Stimulated activated memory B cell treated with anti-CD40 and anti-IgM and Interleukin-4, amounts not matched to agents 10 μg/mL and 1 μg/mL and 100 μg/mL, for 72 hours (primary cell): ENCODE measurements around the gene VWA7.
"Not testable (repeated sequence)": the region's sequence is repeated elsewhere in the genome, so short reads cannot be mapped to it uniquely, and the experiment has no call there.

Experiments
- ATAC-seq: fragments of 150-1000 bp; cut with Tn5 transposase; 2 replicates; pipeline ENCODE4 v1.10.0; 2021
- H3K27ac Mint-ChIP-seq: one replicate; pipeline ENCODE4 v1.8.0; 2022; ENCODE audit warnings: mild to moderate bottlenecking, mixed read lengths
- H3K27me3 Mint-ChIP-seq: one replicate; pipeline ENCODE4 v1.8.0; 2022; ENCODE audit warnings: mixed read lengths
- H3K36me3 Mint-ChIP-seq: one replicate; pipeline ENCODE4 v1.8.0; 2022; ENCODE audit warnings: mixed read lengths
- H3K4me1 Mint-ChIP-seq: one replicate; pipeline ENCODE4 v1.8.0; 2022; ENCODE audit warnings: mixed read lengths
- H3K4me3 Mint-ChIP-seq: one replicate; pipeline ENCODE4 v1.8.0; 2022; ENCODE audit warnings: mild to moderate bottlenecking, moderate library complexity, mixed read lengths
- H3K9me3 Mint-ChIP-seq: one replicate; pipeline ENCODE4 v1.8.0; 2022; ENCODE audit warnings: mixed read lengths

The VWA7 gene, protein sequence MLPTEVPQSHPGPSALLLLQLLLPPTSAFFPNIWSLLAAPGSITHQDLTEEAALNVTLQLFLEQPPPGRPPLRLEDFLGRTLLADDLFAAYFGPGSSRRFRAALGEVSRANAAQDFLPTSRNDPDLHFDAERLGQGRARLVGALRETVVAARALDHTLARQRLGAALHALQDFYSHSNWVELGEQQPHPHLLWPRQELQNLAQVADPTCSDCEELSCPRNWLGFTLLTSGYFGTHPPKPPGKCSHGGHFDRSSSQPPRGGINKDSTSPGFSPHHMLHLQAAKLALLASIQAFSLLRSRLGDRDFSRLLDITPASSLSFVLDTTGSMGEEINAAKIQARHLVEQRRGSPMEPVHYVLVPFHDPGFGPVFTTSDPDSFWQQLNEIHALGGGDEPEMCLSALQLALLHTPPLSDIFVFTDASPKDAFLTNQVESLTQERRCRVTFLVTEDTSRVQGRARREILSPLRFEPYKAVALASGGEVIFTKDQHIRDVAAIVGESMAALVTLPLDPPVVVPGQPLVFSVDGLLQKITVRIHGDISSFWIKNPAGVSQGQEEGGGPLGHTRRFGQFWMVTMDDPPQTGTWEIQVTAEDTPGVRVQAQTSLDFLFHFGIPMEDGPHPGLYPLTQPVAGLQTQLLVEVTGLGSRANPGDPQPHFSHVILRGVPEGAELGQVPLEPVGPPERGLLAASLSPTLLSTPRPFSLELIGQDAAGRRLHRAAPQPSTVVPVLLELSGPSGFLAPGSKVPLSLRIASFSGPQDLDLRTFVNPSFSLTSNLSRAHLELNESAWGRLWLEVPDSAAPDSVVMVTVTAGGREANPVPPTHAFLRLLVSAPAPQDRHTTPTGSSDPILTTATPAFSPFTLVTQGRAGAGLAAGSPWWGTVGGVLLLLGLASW

DNA sequence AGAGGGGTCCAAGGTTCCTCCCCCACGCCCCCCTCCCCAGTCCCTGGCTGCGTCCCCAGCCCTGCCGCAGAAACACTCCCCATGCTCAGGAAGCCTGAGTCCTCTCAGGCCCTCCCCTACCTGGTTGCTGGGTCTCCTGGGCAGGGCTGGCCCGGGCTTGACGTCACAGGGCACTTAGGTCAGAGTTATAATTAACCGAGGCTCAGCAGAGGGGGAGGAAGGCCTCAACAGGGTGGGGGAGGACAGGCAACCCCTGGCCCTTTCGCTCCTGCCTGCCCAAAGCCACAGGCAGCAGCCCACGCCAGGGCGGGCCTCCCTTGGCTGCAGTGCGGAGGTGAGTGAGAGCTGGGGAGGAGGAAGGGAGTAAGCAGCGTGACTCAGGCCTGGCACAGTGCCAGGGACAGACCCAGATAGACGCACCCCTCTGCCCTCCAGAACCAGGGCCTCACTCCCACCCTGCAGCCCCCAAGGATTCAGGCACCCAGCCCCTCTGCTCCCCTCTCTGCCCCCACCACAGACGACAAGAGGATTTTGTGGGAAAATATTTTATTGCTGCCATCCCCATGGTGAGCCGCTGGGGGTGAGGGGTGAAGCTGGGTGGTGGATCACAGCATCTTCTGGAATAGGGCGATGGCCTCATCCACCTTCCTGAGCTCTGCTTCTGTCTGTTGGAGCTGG lies at the start of gene VWA7:
Gene VWA7 (minus strand): TSS at position 340 of the 678 bp plus-strand sequence. CDS start 549 bp downstream, outside the sequence.
- Mint-ChIP-seq H3K27me3 (no peaks in the 10 kb centered on the region), H3K4me1 (peaks cover 40% of the 10 kb centered on the region), H3K9me3 (no peaks in the 10 kb centered on the region), H3K27ac (peak within 1 kb of the TSS; percentile 90), H3K36me3 (peaks cover 28% of the 10 kb centered on the region), H3K4me3 (peak within 1 kb of the TSS; percentile 51)
- peak; percentile 92 for ATAC-seq

DNA sequence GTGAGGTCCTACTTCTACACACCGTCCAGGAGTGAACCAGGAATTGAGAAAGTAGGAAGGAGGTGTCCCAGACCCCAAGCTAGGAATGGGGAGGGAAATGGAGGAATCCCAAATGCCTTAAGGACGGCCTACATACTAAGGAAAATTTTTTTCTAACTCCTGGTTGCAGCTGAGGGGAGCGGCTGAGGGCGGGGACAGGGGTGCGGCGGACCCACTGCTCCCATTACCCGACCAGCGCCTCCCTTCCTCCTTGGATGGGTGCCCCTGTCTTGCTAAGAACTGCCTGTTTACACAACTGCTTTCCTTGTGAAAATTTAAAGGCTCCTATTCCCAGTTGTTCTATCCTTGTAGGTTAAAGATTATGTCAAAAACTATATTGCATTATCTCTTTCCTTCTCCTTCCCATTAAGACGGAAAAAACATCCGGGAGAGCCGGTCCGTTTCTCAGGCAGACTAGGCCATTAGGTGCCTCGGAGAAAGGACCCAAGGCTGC lies 49.7 kb upstream of the VWA7 start:
- H3K27me3 Mint-ChIP-seq = no peaks in the 10 kb centered on the region
- peak overlapping the region; percentile 93 for H3K27ac Mint-ChIP-seq
- peak overlapping the region; percentile 78 for H3K4me3 Mint-ChIP-seq
- no peaks in the 10 kb centered on the region for H3K9me3 Mint-ChIP-seq
- peaks cover 53% of the 10 kb centered on the region for H3K4me1 Mint-ChIP-seq
- ATAC-seq = peak; percentile 37
- no peaks in the 10 kb centered on the region for H3K36me3 Mint-ChIP-seq

DNA sequence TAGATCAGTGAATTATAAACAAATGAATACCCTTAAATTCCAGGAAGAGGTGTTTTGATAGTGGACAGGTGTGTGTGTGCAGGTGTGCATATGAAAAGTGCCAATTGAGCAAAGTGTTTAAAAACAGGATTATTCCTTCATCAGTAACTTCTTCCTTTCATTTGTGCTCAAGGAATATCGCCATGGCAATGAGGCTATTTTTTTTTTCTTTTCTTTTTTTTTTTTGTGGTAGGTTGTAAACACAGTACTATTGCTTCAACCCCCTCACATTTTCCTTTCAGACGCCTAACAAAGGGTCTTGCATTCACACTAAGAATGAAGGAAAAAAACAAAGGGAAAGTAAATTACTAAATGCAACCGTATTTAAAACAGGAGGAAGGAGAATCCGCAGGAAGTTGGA lies 48.4 kb upstream of the VWA7 start:
- H3K4me3 Mint-ChIP-seq = peak overlapping the region; percentile 12
- no peaks in the 10 kb centered on the region for H3K9me3 Mint-ChIP-seq
- ATAC-seq = no peak
- peaks cover 56% of the 10 kb centered on the region for H3K4me1 Mint-ChIP-seq
- no peaks in the 10 kb centered on the region for H3K36me3 Mint-ChIP-seq
- no peaks in the 10 kb centered on the region for H3K27me3 Mint-ChIP-seq
- H3K27ac Mint-ChIP-seq = peak overlapping the region; percentile 93

DNA sequence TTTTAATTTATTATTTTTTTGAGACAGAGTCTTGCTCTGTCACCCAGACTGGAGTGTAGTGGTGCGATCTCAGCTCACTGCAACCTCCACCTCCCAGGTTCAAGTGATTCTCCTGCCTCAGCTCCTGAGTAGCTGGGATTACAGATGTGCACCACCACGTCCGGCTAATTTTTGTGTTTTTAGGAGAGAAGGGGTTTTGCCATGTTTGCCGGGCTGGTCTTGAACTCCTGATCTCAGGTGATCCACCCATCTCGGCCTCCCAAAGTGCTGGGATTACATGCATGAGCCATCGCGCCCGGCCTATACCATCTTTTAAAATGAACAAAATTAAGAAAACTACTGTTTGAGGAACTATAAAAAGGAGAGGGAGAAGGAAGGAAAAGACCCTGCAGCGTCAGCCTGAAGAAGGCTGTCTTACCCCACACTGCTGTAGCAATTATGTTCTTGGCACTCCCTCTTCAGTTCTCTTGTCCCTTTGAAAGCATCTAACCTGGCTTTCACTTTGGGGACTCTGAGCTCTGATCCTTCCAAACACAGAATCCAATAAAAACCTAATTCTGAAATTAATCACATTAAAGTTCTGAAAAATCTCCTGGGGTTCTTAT lies 46.6 kb upstream of the VWA7 start:
- peak overlapping the region; percentile 46 for H3K4me3 Mint-ChIP-seq
- not testable (repeated sequence) for ATAC-seq, H3K27me3 Mint-ChIP-seq, H3K9me3 Mint-ChIP-seq, H3K36me3 Mint-ChIP-seq
- H3K27ac Mint-ChIP-seq = peak overlapping the region; percentile 93
- peaks cover 46% of the 10 kb centered on the region for H3K4me1 Mint-ChIP-seq

DNA sequence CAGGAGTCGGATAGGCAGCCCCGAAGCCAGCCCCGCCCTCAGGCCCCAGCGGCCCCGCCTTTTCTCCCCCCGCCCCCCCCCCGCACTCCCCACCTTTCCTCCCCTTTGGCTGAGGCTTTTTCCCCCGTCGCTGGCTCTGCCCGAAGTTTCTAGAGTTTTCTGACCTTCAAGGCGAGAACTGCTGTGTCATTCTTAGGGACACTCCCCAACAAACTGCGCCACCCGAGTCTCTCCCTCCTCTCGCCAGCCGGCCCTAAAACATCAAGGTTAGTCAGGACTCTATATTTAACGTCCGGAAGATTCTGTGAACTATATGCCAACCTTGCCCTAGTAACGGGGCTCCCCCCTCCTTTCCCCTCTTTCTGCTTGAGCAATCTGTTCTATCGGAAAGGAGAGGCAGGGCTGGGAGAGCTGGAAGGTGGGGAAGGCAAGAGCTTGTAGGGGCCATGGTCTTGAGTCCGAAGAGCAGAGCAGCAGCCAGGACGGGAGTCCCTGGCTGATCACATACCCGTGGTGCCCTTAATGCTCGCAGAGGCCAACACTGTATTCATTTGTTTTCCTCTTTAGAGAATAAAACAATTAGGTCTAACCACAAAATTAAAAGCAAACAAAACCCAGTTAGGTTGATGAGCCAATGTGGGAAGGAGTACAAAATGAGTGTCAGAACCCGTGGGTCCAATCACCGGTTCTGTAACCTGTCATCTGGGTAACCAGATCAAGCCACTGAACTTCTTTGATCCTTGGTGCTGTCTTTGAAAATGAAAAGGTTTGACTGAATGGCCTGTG lies 45.1 kb upstream of the VWA7 start:
- no peaks in the 10 kb centered on the region for H3K27me3 Mint-ChIP-seq
- H3K36me3 Mint-ChIP-seq = no peaks in the 10 kb centered on the region
- peak; percentile 76 for ATAC-seq
- H3K4me1 Mint-ChIP-seq = peaks cover 58% of the 10 kb centered on the region
- H3K4me3 Mint-ChIP-seq = peak overlapping the region; percentile 95
- no peaks in the 10 kb centered on the region for H3K9me3 Mint-ChIP-seq
- H3K27ac Mint-ChIP-seq = peak overlapping the region; percentile 93

DNA sequence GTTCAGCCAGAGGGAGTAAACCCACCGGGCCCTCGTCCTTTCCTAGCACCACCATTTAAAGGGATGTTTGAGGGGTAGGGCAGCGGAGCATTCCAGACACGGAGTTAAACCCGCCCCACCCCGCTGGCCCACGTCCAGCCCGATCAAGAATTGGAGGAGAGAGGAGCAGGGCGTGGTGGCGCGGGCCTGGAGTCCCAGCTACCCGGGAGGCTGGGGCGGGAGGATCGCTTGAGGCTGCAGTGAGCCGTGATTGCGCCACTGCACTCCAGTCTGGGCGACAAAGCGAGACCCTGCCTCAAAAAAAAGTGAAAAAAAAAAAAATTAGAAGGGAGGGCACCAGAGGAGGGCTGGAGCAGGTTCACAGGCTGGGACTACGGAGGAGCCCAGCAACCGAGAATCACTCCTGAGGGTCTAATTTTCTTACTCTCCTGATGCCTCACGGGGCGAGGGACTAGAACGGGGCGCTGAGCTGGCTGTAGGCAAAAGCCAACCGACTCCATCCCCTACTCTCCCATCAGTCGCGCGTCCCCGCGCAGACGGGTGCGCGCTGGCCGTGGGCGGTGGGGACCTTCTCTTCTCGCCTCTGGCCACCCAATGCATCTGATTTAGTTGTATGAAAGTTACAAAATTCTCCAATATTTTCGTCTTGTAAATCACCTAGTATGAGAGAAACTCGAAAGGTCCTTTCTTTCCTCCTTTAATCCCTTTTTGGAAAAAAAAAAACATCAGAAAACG lies 44.3 kb upstream of the VWA7 start:
- H3K27me3 Mint-ChIP-seq = no peaks in the 10 kb centered on the region
- peak; percentile 79 for ATAC-seq
- H3K4me1 Mint-ChIP-seq = peaks cover 60% of the 10 kb centered on the region
- H3K36me3 Mint-ChIP-seq = no peaks in the 10 kb centered on the region
- no peaks in the 10 kb centered on the region for H3K9me3 Mint-ChIP-seq
- peak overlapping the region; percentile 95 for H3K4me3 Mint-ChIP-seq
- H3K27ac Mint-ChIP-seq = peak overlapping the region; percentile 93

DNA sequence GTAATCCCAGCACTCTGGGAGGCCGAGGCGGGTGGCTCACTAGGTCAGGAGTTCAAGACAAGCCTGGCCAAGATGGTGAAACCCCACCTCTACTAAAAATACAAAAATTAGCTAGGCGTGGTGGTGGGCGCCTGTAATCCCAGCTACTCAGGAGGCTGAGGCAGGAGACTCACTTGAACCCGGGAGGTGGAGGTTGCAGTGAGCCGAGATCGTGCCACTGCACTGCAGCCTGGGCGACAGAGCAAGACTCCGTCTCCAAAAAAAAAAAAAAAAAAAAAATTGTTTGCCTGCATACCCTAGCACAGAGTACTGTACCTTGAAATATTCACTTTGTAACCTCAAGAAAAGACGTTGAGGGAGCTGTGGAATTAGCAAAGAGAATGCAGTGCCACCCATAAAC lies 43.3 kb upstream of the VWA7 start:
- peak overlapping the region; percentile 93 for H3K27ac Mint-ChIP-seq

DNA sequence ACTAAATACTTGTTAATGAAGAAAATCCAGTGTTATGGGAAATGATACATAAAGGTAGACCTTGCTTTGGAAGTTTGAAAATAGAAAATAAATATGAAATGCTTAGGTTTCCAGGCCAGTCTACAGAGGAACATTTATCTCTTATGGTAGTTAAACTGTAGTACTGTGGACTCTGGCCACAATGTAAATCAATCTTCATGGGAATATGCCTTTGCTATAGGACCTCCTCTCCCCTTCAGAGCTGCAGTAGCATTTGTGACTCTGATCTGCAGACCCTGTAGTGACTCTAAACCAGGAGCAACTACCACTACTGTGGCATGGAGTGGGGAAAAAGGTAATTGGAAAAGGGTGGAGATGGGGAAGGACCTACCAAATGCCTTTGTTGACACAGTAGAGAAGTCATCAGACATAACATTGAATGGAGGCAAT lies 42.8 kb upstream of the VWA7 start:
- Mint-ChIP-seq H3K36me3 (no peaks in the 10 kb centered on the region), H3K27me3 (no peaks in the 10 kb centered on the region), H3K4me1 (peaks cover 45% of the 10 kb centered on the region), H3K4me3 (no peak overlapping the region), H3K27ac (no peak overlapping the region), H3K9me3 (no peaks in the 10 kb centered on the region)
- ATAC-seq = no peak

More for the DNA sequence above, 43.3 kb upstream of the VWA7 start:
- not testable (repeated sequence) for H3K9me3 Mint-ChIP-seq, ATAC-seq, H3K36me3 Mint-ChIP-seq, H3K27me3 Mint-ChIP-seq
- peaks cover 50% of the 10 kb centered on the region for H3K4me1 Mint-ChIP-seq
- H3K4me3 Mint-ChIP-seq = peak overlapping the region; percentile 95

DNA sequence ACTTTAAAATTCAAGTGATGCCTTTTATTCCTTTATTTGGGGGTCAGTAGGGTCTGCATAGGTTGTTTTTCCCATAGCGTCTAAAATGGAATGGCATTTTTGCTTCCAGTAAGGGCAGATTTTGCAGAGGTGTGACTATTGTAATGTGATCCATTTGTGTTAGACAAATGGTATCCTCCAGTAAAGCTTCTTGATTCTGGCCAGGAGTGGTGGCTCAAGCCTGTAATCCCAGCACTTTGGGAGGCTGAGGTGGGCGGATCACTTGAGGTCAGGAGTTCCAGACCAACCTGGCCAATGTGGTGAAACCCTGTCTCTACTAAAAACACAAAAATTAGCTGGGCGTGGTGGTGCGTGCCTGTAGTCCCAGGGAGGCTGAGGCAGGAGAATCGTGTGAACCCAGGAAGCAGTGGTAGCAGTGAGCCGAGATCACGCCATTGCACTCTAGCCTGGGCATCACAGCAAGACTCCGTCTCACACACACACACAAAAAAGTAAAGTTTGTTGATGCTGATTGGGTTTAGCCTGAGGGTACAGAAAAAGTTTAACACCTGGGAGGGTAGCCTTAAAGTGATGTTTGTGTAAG lies 40.9 kb upstream of the VWA7 start:
- not testable (repeated sequence) for H3K36me3 Mint-ChIP-seq, ATAC-seq, H3K27me3 Mint-ChIP-seq, H3K9me3 Mint-ChIP-seq
- Mint-ChIP-seq H3K4me3 (peak overlapping the region; percentile 79), H3K4me1 (peaks cover 45% of the 10 kb centered on the region), H3K27ac (peak overlapping the region; percentile 47)

DNA sequence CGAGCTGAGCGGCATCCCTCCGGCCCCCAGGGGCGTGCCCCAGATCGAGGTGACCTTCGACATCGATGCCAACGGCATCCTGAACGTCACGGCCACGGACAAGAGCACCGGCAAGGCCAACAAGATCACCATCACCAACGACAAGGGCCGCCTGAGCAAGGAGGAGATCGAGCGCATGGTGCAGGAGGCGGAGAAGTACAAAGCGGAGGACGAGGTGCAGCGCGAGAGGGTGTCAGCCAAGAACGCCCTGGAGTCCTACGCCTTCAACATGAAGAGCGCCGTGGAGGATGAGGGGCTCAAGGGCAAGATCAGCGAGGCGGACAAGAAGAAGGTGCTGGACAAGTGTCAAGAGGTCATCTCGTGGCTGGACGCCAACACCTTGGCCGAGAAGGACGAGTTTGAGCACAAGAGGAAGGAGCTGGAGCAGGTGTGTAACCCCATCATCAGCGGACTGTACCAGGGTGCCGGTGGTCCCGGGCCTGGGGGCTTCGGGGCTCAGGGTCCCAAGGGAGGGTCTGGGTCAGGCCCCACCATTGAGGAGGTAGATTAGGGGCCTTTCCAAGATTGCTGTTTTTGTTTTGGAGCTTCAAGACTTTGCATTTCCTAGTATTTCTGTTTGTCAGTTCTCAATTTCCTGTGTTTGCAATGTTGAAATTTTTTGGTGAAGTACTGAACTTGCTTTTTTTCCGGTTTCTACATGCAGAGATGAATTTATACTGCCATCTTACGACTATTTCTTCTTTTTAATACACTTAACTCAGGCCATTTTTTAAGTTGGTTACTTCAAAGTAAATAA lies 40.2 kb upstream of the VWA7 start:
- H3K9me3 Mint-ChIP-seq = not testable (repeated sequence)
- ATAC-seq = peak; percentile 1

DNA sequence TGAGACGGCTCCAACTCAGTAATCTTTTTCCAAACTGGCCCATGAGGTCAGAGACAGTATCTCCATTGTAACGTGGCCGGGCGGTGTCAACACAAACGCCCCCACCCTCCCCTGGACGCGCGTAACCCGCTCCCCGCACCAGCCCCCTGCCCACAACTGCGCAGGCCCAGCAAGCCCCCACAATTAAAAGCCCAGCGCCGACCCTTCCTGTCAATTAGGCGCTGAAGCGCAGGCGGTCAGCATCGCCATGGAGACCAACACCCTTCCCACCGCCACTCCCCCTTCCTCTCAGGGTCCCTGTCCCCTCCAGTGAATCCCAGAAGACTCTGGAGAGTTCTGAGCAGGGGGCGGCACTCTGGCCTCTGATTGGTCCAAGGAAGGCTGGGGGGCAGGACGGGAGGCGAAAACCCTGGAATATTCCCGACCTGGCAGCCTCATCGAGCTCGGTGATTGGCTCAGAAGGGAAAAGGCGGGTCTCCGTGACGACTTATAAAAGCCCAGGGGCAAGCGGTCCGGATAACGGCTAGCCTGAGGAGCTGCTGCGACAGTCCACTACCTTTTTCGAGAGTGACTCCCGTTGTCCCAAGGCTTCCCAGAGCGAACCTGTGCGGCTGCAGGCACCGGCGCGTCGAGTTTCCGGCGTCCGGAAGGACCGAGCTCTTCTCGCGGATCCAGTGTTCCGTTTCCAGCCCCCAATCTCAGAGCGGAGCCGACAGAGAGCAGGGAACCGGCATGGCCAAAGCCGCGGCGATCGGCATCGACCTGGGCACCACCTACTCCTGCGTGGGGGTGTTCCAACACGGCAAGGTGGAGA lies 38.1 kb upstream of the VWA7 start, which contains the start of the genes HSPA1A and HSPA1L:
Gene HSPA1A (plus strand): TSS at position 519 of the 814 bp plus-strand sequence. CDS start 214 bp downstream, at position 733.
Gene HSPA1L (minus strand): TSS at position 259 of the 814 bp plus-strand sequence. CDS start 3,311 bp downstream, outside the sequence.
- Mint-ChIP-seq H3K4me3 (peak within 1 kb of the TSS; percentile 98), H3K27ac (peak within 1 kb of the TSS; percentile 91), H3K4me1 (peaks cover 34% of the 10 kb centered on the region)

More for the DNA sequence above, 40.2 kb upstream of the VWA7 start:
- H3K27me3 Mint-ChIP-seq, H3K36me3 Mint-ChIP-seq: not testable (repeated sequence)
- H3K4me1 Mint-ChIP-seq = peaks cover 45% of the 10 kb centered on the region
- peak overlapping the region; percentile 79 for H3K4me3 Mint-ChIP-seq
- peak overlapping the region; percentile 47 for H3K27ac Mint-ChIP-seq

DNA sequence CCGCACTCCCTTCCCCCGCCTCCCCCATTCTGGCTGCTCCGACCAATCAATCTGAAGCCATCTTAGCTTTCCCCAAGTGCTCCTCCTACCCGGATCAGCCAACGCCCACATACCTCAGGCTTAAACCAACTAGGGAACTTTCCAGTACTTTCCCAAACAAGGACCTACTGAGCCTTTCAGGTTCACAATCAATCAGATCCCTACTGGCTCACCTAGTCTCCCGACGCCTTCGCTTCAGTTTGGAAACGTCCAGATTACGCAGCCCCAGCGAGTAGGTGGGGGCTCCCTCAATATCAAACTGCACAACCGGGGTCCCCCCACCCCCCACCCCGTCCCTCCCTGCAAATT lies 37.5 kb upstream of the VWA7 start:
- Mint-ChIP-seq H3K36me3 (peaks cover 8% of the 10 kb centered on the region), H3K9me3 (no peaks in the 10 kb centered on the region), H3K27me3 (no peaks in the 10 kb centered on the region), H3K27ac (peak overlapping the region; percentile 91), H3K4me1 (peaks cover 34% of the 10 kb centered on the region), H3K4me3 (peak overlapping the region; percentile 98)
- peak; percentile 72 for ATAC-seq

More for the DNA sequence above, 38.1 kb upstream of the VWA7 start, which contains the start of the genes HSPA1A and HSPA1L:
- Mint-ChIP-seq H3K36me3 (peaks cover 4% of the 10 kb centered on the region), H3K9me3 (no peaks in the 10 kb centered on the region), H3K27me3 (no peaks in the 10 kb centered on the region)
- ATAC-seq = peak; percentile 82
